GM11168 (cell line): Measurements from ENCODE around the gene ARHGEF3.

Experiments used
- in situ Hi-C: fragments of 300-500 bp; cut with MboI; formaldehyde crosslinking; loops from one replicate; pipeline ENCODE4 v1.12.0; 2022; ENCODE audit warnings: low sequenced_read_pairs; ENCODE audit not compliant: unreplicated experiment

ARHGEF3 gene

DNA sequence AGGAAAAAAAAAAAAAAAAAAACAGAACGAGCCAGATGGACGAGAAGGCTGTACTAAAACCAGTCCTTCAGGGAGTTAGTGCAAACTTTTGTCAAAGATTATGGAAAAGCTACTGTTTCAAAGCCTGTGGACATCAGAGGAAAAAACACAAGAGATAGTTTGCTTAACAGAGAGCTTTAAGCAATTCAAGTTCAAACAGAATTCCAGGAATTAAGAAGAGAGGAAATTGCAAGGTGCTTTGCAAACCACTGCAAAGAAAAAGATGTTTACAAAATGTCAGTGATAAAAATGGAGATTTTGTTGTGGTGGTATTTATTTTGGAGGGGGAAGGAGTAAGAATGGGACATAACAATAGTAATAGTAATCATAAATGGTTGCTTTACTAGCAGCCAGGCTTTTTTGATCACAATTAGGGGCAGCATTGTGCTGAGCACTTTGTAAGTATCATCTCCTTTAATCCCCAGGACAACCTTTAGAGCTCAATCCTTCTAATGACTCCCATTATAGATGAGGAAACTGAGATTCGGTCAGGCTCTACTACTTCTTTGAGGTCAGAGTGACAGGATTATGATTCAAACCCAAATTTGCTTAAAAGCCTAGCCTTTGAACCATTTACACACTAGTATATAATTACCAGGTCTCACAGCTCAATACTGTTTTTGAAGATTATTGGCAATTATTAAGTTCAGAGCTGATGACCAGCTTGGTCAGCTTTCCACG is 22.4 kb upstream of the ARHGEF3 start:
- in situ Hi-C loops, result no loop called here

DNA sequence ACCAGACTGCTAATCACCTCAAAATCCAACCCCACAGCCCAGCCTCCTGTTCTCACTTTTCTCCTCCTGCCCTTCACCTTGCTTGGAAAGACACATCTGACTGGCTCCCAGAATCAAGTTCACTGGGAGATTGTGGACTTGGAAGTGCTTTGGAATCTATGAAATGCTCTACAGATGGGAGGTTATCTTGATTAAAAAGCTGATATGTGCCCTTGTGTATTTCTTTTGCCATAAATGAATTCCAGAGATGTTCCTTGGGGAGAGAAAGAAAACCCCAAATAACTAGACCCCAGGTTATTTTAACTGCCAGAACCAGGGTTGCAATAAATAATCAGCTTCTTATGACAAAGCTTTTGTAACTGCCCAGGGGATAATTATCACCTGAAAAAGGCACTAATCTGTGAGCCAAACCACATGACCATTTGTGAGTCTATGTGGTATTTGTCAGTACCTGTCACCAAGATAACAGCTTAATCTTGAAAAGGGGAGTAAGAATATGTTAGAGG is 21.7 kb upstream of the ARHGEF3 start:
- in situ Hi-C loops, result no loop called here

DNA sequence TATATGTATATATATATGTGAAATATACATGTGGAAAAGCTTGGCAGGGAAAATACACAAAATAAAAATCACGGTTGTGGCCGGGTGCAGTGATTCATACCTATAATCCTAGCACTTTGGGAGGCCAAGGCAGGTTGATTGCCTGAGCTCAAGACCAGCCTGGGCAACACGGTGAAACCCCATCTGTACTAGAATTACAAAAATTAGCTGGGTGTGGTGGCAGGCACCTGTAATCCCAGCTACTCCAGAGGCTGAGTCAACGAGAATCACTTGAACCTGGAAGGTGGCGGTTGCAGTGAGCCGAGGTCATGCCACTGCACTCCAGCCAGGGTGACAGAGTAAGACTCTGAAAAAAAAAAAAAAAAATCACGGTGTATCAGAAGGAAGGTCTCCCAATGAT is 20.8 kb upstream of the ARHGEF3 start:
- in situ Hi-C loops, result no loop called here

DNA sequence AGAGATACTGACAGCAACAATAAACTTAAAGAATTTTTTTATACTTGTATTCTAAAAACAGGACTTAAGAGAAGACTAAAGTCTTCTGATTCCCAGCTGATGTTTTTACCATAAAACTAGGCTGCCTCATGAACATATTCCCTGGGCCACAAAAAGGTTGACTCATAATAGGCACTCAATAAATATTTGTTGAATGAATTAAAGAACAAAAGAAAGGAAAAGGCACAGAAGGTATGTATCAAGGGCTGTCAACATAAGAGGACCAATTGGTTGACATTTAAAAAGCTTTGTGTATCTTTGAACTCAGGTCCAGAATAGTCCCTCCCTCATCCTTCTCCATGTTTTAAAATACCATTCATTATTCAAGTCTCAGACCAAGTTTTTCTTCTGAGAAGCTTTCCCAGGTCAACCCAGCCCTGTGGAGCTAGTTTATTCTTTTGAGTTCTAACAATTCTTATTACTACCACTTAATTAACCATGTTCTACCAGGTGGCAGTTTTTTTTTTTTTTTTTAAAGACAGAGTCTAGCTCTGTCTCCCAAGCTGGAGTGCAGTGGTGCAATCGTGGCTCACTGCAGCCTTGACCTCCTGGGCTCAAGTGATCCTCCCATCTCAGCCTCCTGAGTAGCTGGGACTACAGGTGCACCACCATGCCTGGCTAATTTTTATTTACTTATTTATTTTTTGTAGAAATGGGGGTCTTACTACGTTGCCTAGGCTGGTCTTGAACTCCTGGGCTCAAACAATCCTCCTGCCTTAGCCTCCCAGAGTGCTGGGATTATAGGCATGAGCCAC is 17.5 kb upstream of the ARHGEF3 start:
- in situ Hi-C loops, result no loop called here

DNA sequence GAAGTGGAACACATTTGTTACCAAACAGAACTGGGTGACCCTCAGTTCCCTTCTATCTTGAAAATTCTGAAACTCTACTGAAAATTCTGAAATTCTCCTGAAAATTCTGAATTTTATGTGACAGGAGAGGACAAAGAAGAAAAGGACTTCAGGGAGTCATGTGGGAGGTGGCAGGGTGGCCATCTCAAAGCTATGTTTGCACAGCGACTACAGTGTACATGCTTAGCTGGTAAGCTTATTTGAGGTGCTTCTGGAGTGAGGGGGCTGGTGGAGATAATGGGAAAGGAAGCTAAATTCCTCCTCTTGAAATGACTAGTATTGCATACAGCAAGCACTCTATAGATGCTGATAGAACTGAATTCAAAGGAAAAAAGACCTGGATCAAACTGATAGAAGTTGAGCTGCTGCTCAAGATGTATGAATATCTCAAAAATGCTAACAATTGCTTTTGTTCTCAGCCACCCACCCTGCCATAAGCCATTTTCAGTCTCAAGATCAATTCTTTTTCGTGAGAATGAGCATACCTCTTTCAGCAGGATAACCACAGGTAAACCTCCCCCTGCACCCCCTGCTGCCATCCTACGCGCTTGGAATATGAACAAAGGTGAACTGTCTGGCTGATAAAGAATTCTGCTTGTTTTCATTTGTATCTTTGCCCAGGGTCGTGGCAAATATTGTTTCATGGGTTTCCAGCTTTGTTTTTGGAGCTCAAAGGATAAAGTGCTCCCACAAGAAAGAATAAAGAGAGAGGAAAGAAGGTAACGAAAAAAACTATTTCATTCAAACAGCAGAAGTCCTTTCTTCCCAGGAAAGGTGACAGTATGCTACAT is 16.6 kb upstream of the ARHGEF3 start:
- in situ Hi-C loops, result no loop called here

DNA sequence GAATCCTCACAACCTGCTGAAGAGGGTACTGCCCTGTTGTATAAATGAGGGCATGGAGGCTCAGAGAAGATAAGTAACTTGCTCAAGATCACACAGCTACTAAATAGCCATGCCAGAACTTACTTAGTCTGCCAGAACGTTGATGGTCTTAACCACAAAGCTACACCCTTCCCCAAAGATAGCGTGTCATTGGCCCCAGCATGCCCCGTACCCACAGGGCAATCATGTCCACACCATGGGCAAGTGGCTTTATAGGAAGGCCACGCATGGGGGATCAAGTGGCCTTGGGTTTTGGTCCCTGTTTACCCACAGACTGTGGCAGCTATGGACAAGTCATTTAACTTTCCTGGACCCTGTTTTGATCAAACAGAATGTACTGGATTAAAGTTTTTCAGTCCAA is 15.9 kb upstream of the ARHGEF3 start:
- in situ Hi-C loops, result no loop called here

DNA sequence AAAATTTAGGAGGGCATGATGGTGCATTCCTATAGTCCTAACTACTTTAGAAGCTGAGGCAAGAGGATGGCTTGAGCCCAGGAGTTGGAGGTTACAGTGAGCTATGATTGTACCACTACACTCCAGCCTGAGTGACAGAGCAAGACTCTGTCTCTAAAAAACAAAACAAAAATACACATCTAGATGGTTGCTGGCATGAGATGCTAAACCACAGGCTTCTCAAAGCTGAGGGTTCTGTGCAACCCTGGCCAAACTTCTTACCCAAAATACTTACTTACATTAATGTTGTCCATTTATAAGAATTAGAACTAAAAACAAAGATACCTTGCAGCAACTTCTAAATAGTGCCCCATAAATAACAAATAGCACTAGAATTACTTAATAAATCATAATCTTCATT is 14.3 kb upstream of the ARHGEF3 start:
- in situ Hi-C loops, result no loop called here

DNA sequence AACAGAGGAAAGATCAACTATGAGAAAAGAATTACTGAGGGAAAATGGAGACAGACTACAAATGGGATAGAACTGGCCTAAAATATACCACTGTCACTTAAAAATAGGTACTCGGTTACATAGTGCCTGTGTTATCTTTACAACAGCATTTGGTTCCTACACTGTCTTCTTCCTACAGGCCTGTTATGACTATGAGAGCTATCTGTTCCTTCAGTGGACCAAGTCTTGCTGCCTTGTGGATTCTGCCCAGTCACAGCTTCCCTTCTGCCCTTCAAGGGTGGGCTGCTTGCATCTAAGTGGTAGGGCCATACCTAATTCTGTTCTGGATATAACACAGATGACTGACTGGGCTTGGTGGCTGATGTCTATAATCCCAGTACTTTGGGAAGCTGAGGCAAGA is 13.8 kb upstream of the ARHGEF3 start:
- in situ Hi-C loops, result no loop called here

DNA sequence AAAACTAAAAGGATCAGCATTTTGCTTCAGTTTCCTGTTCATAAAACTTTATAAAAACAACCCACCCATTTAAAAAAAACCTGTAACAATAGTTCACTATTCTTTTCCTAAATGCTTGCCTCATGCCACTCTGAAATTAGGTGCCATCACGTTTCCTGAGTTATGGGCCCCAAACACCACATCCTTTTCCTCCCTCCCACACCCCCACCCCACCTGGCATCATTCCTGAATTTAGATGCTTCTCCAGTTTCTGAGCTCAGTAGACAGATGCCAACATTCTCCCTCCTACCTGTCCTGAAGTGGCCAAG is 11.9 kb upstream of the ARHGEF3 start:
- in situ Hi-C loops, result no loop called here

DNA sequence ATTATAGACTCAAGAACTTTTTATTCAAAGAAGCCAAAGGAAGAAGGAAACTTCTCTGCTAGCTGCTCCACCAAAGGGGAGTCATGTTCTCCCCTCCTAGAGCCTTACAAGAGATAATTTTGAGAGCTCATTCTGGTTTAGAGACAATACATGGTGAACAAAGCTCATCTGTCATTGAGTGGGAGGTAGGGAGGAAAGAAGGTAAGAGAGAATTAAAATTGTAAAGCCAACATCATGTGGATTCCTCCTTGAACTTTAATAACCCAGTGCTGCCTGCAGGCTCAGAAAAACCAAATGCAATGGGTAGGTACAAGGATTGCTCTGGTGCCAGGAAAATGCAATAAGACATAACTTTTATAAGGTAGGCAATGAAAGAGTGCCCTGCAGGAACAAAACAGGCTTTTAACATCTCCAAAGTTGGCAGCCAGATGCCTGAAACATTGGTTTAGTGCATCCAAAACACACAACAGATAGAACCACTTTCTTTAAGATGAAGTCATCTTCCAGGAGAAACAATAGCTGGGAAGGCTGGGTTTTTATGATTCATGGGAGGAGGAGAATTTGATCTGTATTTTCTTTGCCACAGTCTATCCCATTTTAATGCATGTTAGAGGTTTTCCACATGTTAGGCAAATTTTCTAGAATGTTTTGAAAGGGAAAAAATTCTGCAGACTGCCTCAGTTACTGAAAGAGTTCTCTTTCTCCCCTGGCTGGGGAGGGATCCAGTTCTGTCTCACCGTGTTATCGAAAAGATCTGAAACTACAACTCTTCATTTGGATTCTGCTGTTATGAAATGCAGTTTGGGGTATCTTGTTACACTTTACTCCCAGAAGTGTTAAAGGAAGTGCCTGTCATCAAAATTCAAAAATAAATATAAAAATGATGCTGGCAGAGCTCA is 11.3 kb upstream of the ARHGEF3 start:
- in situ Hi-C loops, result no loop called here

DNA sequence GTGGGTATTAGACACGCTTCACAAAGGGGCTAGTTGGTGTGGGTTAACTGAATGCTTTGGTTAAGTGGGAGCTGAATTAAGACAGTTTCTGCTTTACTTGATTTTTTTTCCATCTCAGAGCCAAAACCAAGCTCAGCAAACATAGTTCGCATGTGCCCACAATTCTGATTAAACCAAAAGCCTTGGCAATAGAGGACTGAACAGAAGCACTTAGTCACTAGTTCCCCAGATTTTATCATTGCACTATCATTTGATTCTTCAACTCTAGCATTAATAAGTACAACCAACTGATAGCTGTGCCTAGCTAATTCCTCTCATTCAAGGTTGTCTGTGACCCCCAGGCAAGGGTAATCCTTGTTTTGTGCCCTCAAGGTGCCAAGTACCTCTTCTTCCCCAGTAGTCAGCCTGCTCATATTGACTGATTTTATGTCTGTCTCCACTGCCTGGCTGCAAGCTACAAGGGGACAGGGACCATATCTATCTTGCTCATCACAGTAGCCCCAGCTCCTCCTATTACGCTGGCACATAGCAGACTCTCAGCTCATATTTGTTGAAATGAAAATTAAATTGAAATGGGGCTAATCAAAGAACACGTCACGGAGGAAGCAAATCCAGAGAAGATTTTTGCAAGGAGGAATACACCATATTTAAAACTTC is 9.9 kb upstream of the ARHGEF3 start:
- in situ Hi-C loops, result no loop called here

DNA sequence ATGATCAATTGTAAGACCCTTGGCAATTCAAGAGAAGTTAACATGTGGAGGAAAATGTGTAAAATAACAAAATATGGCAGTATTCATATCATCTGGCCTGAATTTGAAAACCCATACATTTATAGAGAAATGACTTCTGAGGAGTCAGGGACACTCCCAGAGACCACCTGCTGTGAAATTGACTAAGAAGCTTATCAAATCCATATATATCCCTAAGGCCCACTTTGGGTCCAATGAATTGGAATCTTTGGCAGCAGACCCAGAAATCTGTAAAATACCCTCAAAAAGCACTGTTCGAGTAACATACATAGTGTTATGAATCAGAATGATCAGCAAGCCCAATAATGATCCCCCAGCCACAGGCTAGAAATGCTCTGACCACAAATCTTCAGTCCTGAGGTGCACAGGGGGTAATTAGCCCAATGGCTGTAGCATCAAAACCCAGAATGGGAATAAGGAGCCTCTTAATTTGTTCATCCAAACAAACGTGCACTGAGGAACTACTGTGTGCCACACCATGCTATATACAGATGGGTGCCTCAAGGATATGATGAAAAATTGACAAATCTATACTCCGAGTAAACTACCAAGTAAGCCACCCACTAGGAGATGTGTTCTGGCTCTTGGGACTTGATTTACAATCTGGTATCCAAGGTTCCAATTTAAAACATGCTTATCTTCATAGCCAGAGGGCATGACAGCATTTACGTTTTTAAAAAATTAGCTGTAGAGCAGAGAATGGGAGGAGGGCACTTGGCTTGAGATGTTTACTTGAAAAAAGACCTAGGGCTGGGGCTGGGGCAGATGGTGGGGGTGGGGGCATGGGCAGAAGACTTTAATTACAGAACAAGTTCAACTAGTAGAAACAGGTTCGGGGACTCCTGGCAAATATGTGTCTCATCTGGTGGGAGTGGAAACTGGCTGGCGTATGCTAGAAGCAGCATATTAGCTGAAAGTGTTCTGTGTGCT is 9.1 kb upstream of the ARHGEF3 start:
- in situ Hi-C loops, result no loop called here

DNA sequence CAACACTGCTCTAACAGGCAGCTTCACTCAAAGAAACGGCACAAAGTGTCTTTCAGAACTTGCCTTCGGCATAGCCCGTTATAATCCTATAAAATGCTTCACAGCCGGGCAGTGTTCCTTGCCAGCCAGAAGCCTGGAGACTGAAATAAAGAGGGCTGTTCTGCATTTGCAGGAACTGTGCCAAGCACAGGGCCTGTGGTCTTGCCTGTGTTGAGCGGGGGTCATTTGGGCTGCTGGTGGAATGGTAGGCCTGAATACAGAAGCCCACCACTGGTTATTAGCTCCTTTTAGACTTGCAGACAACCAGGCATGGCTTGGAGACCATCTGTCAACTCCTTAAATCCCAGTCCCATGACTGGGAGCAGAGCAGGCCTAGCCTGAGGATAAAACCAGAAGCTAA is 4.7 kb upstream of the ARHGEF3 start:
- in situ Hi-C loops, result no loop called here

DNA sequence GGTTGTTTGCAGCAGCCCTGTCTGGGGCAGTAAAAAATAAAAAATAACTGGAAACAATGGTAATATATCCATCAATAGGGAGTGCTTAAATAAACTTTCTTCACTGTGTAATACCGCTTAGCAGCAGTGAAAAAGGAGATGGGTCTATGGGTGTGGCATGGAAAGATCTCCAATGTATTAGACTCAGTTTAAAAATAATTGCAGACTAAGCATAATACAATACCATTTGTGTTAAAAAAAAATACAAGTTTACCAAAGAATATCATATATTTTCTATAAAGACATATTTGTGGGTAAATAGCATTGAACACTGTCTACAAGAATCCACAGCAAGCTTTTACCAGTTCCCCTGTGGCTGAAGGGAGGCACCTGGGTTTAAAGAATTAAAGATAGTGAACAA is 1.0 kb upstream of the ARHGEF3 start:
- in situ Hi-C loops, result loop anchor here (5.0 kb wide), 1 partner anchor 185 kb away; no protein-coding TSS in a partner anchor

DNA sequence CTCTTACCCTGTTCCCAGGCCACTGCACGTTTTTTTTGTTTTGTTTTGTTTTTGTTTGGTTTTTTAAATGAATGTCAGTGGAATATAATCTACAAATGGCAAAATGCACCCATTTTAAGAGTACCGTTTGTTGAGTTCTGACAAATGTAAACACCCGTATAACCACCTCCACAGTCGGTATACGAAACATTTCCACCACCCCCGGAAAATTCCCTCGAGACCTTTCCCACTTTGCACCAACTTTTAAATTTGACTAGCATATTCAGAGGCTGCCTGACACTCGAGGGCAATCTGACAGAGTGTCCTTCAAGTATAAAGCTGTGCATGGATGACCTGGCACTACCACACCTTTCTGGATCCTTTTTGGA is 613 bp upstream of the ARHGEF3 start:
- in situ Hi-C loops, result loop anchor here (5.0 kb wide), 1 partner anchor 185 kb away; no protein-coding TSS in a partner anchor

DNA sequence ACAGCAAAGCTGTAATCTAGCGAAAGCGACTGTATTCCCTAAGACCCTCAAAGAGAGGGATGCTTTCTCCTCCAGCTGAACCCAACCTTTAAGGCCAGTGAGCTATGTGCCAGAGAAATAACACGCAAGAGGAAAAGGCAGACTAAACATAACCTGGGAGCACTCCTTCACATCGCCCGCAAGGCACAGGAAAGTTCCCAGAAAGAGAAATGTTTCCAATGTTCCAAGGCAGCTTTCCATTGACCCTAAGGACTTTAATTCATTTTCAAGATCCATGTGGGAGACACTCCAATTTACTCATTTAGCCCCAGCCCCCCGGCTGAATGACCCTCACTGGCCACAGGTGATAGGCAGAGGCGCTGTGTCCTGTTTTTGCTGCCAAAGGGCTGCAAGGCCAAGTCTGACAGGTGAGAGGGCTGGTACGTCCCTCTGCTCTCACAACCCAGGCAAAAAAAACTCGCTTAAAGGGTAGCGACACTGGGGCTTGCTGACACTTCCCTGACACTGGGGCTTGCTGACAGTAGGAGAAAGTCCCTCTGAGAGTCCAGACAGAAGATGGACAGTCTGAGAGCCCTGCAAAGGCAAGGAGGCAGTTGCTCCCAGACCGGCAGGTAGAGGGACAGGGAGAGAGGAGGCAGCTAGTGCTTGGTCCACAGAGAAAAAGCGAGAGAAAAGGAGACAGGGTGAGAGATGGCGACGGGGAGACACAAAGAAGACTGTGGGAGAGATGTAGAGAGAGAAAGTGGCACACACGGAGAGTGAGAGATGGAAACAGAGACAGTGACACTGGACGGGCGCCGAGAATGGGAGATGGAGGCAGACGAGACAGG is 702 bp downstream of the ARHGEF3 start:
- in situ Hi-C loops, result loop anchor here (5.0 kb wide), 1 partner anchor 186 kb away; no protein-coding TSS in a partner anchor

DNA sequence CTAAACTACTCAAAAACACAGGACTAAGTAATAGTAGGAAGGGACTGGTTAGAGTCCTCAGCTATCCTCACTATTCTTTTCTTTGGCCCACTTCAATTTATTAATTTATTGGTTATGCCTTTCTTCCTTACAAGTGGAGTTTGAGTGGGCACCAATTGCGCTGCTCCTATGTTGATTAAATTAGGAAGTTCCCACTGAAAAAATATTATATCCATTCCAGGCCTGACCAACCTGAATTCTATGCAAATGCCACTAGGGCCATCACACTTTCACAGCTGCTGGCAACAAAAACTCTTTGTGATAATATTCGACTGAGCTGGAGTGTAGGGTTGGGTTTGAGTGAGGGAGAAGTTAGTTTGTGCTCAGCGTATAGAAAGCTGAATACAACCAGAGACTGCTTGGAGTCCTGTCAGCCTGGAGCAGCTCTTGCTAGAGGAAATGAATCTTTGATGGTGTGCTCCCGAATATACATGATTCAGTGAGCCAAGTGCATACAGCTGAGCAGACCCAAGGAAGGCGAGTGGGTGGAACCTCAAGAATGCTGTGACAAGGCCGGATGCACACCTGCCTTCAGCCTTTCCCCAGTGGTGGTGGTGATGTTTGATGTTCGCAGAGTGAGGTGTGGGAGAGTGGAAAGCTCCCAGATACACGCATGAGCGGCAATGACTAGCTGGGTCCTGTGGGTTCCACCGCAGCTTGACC is 1.5 kb downstream of the ARHGEF3 start:
- in situ Hi-C loops, result loop anchor here (5.0 kb wide), 1 partner anchor 187 kb away; no protein-coding TSS in a partner anchor
